Erythroblast (primary cell): ENCODE measurements around the gene ACAA1.

Source experiments
- GATA1 ChIP-seq: IDR thresholded peaks from 2 replicates; pipeline ENCODE4 v1.6.1; 2011; ENCODE audit warnings: low read depth, mild to moderate bottlenecking, control low read depth, low read length, moderate library complexity
- POLR2A ChIP-seq: IDR thresholded peaks from 2 replicates; pipeline ENCODE4 v1.6.1; 2011; ENCODE audit warnings: mild to moderate bottlenecking, low read length

GRCh38 chr3:38133209-38133556 lies 3.7 kb downstream of the ACAA1 start:
- TF ChIP-seq POLR2A (no peak), GATA1 (no peak)
